SK-N-SH (cell line): ENCODE measurements around the gene PROX1. TPM values are rescaled to one million over a fixed set of nuclear protein-coding genes. Genes with fewer than 3 reads are reported as not detected.

Experiments used
- CTCF ChIA-PET: fragments of 300-600, 350-600 bp; formaldehyde crosslinking; extraction: SDS; loops from one replicate; lab custom pipeline; 2021; lab: Yijun Ruan, JAX
- POLR2A ChIA-PET: fragments of 350-600 bp; sonication (Branson Sonifier 250); formaldehyde crosslinking; extraction: SDS; loops from one replicate; lab custom pipeline; 2020; ENCODE audit warnings: antibody characterized with exemption, inconsistent platforms; lab: Yijun Ruan, JAX
- DNase-seq: peaks from one replicate; pipeline ENCODE4 v3.0.0; 2012
- H2AFZ ChIP-seq: fragments of 200-600 bp; sonication (generic); 2 replicates; pipeline ENCODE4 v1.8.1; 2016; ENCODE audit warnings: antibody characterized with exemption, mild to moderate bottlenecking, low read depth
- H3F3A ChIP-seq: fragments of 200-600 bp; sonication (generic); replicated peaks from 2 replicates; pipeline ENCODE3; 2016; ENCODE audit warnings: antibody characterized with exemption, mild to moderate bottlenecking; ENCODE audit not compliant: insufficient read depth
- H3K27ac ChIP-seq, 2 experiments: fragments of 200-500 bp in 1 of 2; fragments of 200-600 bp in 1 of 2; sonication (Bioruptor generic) in 1 of 2; sonication (generic), shearing (Covaris generic) in 1 of 2; 2 replicates each; pipeline versions ENCODE4 v1.5.1 to v1.6.1; 2014 to 2016; ENCODE audit warnings: low read depth in 2 of 2, inconsistent platforms in 1 of 2, low read length in 1 of 2, mild to moderate bottlenecking in 1 of 2, mixed read lengths in 1 of 2
- H3K27me3 ChIP-seq: fragments of 200-600 bp; sonication (generic), shearing (Covaris generic); 2 replicates; pipeline ENCODE4 v1.6.1; 2016; ENCODE audit warnings: mixed run types; ENCODE audit not compliant: insufficient read depth
- H3K36me3 ChIP-seq, 2 experiments: fragments of 200-500 bp in 1 of 2; fragments of 200-600 bp in 1 of 2; sonication (Bioruptor generic) in 1 of 2; sonication (generic) in 1 of 2; replicated peaks in 1 of 2; 2 replicates each; pipeline versions ENCODE3 to v1.5.1; 2014 to 2016; ENCODE audit warnings: low read length in 1 of 2, mild to moderate bottlenecking in 1 of 2; ENCODE audit not compliant: insufficient read depth in 2 of 2, control insufficient read depth in 1 of 2
- H3K4me1 ChIP-seq, 2 experiments: fragments of 200-500 bp in 1 of 2; fragments of 200-600 bp in 1 of 2; sonication (Bioruptor generic) in 1 of 2; sonication (generic), shearing (Covaris generic) in 1 of 2; 2 replicates each; pipeline versions ENCODE4 v1.5.1 to v1.6.1; 2014 to 2016; ENCODE audit warnings: low read depth in 1 of 2, low read length in 1 of 2, mixed run types in 1 of 2; ENCODE audit not compliant: insufficient read depth in 2 of 2, control insufficient read depth in 1 of 2
- H3K4me2 ChIP-seq: fragments of 200-600 bp; sonication (generic), shearing (Covaris generic); 2 replicates; pipeline ENCODE4 v1.6.1; 2017; ENCODE audit warnings: mixed run types
- H3K4me3 ChIP-seq, 2 experiments: fragments of 200-500 bp in 1 of 2; fragments of 200-600 bp in 1 of 2; sonication (Bioruptor generic) in 1 of 2; sonication (generic), shearing (Covaris generic) in 1 of 2; 2 replicates each; pipeline versions ENCODE4 v1.5.1 to v1.8.1; 2014 to 2016; ENCODE audit warnings: low read depth in 2 of 2, inconsistent platforms in 1 of 2, low read length in 1 of 2, mild to moderate bottlenecking in 1 of 2, mixed read lengths in 1 of 2, moderate library complexity in 1 of 2
- H3K79me2 ChIP-seq: fragments of 200-600 bp; sonication (generic); 2 replicates; pipeline ENCODE4 v1.8.1; 2017; ENCODE audit warnings: mild to moderate bottlenecking; ENCODE audit not compliant: insufficient read depth
- H3K9ac ChIP-seq: fragments of 200-600 bp; sonication (generic); 2 replicates; pipeline ENCODE4 v1.6.1; 2017; ENCODE audit warnings: mixed run types
- H3K9me2 ChIP-seq: fragments of 200-600 bp; sonication (generic); 2 replicates; pipeline ENCODE4 v1.6.1; 2017; ENCODE audit warnings: mixed run types
- H3K9me3 ChIP-seq: fragments of 200-600 bp; sonication (generic); 2 replicates; pipeline ENCODE4 v1.6.1; 2017; ENCODE audit warnings: mixed run types, mild to moderate bottlenecking, moderate library complexity
- H4K20me1 ChIP-seq: fragments of 200-600 bp; sonication (generic); 2 replicates; pipeline ENCODE4 v1.6.1; 2017; ENCODE audit warnings: mild to moderate bottlenecking, mixed run types; ENCODE audit not compliant: insufficient read depth
- CHD2 ChIP-seq: fragments of 150-350 bp; IDR thresholded peaks from 2 replicates; pipeline ENCODE4 v1.6.1; 2018; ENCODE audit warnings: low read length; ENCODE audit not compliant: partially characterized antibody
- ELF1 ChIP-seq: IDR thresholded peaks from 2 replicates; pipeline ENCODE4 v1.4.0; 2012
- FOSL2 ChIP-seq: IDR thresholded peaks from 2 replicates; pipeline ENCODE4 v1.4.0; 2012; ENCODE audit warnings: low read depth, mild to moderate bottlenecking, moderate library complexity, borderline replicate concordance
- FOXJ3 ChIP-seq: sonication (generic); formaldehyde crosslinking; IDR thresholded peaks from 2 replicates; pipeline ENCODE4 v1.5.1; 2020; ENCODE audit warnings: mild to moderate bottlenecking, missing genetic modification reagents
- FOXM1 ChIP-seq: IDR thresholded peaks from 2 replicates; pipeline ENCODE4 v1.4.0; 2012; ENCODE audit warnings: low read depth, mild to moderate bottlenecking
- GABPA ChIP-seq: IDR thresholded peaks from 2 replicates; pipeline ENCODE4 v1.4.0; 2012; ENCODE audit warnings: low read depth, mild to moderate bottlenecking
- GATA2 ChIP-seq: sonication (generic); formaldehyde crosslinking; IDR thresholded peaks from 2 replicates; pipeline ENCODE4 v1.5.0; 2020; ENCODE audit warnings: mild to moderate bottlenecking, missing genetic modification reagents
- MEF2A ChIP-seq: IDR thresholded peaks from 2 replicates; pipeline ENCODE4 v1.4.0; 2012; ENCODE audit warnings: low read depth, borderline replicate concordance
- POLR2AphosphoS5 ChIP-seq: IDR thresholded peaks from 2 replicates; pipeline ENCODE4 v1.6.1; 2012; ENCODE audit warnings: low read depth, low read length
- RAD21 ChIP-seq: IDR thresholded peaks from 2 replicates; pipeline ENCODE4 v1.6.1; 2012; ENCODE audit warnings: mild to moderate bottlenecking, low read length
- RCOR1 ChIP-seq: fragments of 150-350 bp; IDR thresholded peaks from 2 replicates; pipeline ENCODE4 v1.6.1; 2017; ENCODE audit warnings: antibody characterized with exemption, low read length
- RFX5 ChIP-seq: IDR thresholded peaks from 2 replicates; pipeline ENCODE4 v1.6.1; 2012; ENCODE audit warnings: mild to moderate bottlenecking, improper control_type of control experiment, low read length
- SIN3A ChIP-seq: IDR thresholded peaks from 2 replicates; pipeline ENCODE4 v1.6.1; 2012; ENCODE audit warnings: low read depth, mild to moderate bottlenecking, low read length, moderate library complexity, borderline replicate concordance
- SMC3 ChIP-seq: IDR thresholded peaks from 2 replicates; pipeline ENCODE4 v1.6.1; 2012; ENCODE audit warnings: low read depth, low read length, improper control_type of control experiment
- TEAD4 ChIP-seq: IDR thresholded peaks from 2 replicates; pipeline ENCODE4 v1.4.0; 2012; ENCODE audit warnings: mild to moderate bottlenecking, borderline replicate concordance; ENCODE audit not compliant: insufficient read depth
- YY1 ChIP-seq: IDR thresholded peaks from 2 replicates; pipeline ENCODE4 v1.4.0; 2012; ENCODE audit warnings: low read depth, mild to moderate bottlenecking
- WGBS: methylation state at CpG from one replicate; pipeline ENCODE4 v1.1.6; 2017; ENCODE audit warnings: low lambda C conversion rate; 5-methylcytosine and 5-hydroxymethylcytosine counted together
- polyA plus RNA-seq, 3 experiments: library from polyadenylated mRNA; depleted of rRNA; stranded (reverse); fragments of >200 nt; gene quantifications; 2 replicates each; pipeline ENCODE4 v1.2.3, GENCODE V29; 2012
- TF ChIP-seq, protein P1 (sequence below): fragments of 150-350 bp; IDR thresholded peaks from 2 replicates; pipeline ENCODE4 v1.6.1; 2016; ENCODE audit warnings: mild to moderate bottlenecking, low read depth, low read length
- TF ChIP-seq, protein P2 (sequence below): IDR thresholded peaks from 2 replicates; pipeline ENCODE4 v1.4.0; 2012; ENCODE audit warnings: low read depth
- TF ChIP-seq, protein P3 (sequence below): IDR thresholded peaks from 2 replicates; pipeline ENCODE4; 2012
- TF ChIP-seq, protein P4 (sequence below): IDR thresholded peaks from 2 replicates; pipeline ENCODE4 v1.4.0; 2012; ENCODE audit warnings: low read depth, borderline replicate concordance

The PROX1 gene
- polyA plus RNA-seq, 1 of the 3 experiments (the other 2 are of a cell fraction) = 0.25 TPM

DNA sequence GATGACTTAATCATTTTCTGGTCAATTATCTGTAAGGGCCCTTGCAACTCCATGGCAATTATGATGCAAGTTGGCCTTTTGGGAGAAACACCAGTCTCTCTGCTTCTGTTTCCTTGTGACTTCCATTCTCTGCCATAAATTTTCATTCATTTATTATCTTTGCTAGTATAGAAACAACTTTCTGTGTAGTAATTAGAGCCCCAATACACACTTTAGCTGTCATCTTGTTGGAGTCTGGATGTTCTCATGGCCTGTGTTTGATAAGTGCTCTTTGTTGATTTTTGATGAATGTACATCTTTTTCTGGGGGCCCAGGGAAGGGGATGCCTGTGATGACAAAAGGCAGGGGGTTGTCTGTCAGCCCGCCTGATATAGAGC is 22.4 kb downstream of the PROX1 start:
- CTCF ChIA-PET = interaction anchor here (1.2 to 3.2 kb wide), 3 partner anchors 16 to 113 kb away, joined by 3 to 12 read pairs (median 10); no protein-coding TSS in a partner anchor

DNA sequence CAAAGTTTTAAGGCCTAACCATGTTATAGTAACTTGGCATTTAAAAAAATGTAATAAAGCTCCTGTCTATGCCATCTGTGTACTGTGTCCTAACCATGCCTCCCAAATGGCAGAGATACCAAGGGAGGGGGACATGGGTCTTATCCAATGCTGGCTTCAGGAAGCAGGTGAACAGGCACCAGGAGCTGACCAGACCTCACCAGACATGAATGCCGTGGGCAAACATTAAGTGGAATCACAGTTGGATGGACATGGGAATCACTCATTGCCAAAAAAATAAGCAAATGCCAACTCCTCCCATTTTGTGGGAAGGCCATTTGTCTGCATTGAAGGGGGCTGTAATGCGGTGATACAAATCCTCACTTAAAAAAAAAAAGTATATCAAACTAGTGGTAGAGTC is 22.9 kb downstream of the PROX1 start:
- H3F3A ChIP-seq = no peaks in the 10 kb centered on the region
- CTCF ChIA-PET = interaction anchor here (0.6 to 3.2 kb wide), 4 partner anchors 17 to 183 kb away, joined by 3 to 12 read pairs (median 6); no protein-coding TSS in a partner anchor
- H3K9me2 ChIP-seq = no peaks in the 10 kb centered on the region
- no peak overlapping the region for H3K9ac ChIP-seq
- H3K36me3 ChIP-seq = peaks cover 0 to 17% of the 10 kb centered on the region in 2 experiments
- no peak overlapping the region for H3K4me2 ChIP-seq
- H3K79me2 ChIP-seq = no peaks in the 10 kb centered on the region
- H3K4me3 ChIP-seq = no peak overlapping the region
- H2AFZ ChIP-seq = no peak overlapping the region
- peak overlapping the region; percentile 15 to 100; a peak in 3 of 4 replicates for H3K27ac ChIP-seq
- peaks cover 0 to 52% of the 10 kb centered on the region in 2 experiments; a peak in 2 of 4 replicates for H3K4me1 ChIP-seq
- no peaks in the 10 kb centered on the region for H3K9me3 ChIP-seq
- 27% methylated on average over 2 of the region's 2 CpGs for WGBS
- DNase-seq = peak; percentile 39
- POLR2A ChIA-PET = interaction anchor here (1.5 to 2.7 kb wide), 5 partner anchors 9 to 23 kb away, joined by 3 to 15 read pairs (median 5); partner anchors contain the start of gene PROX1
- no peaks in the 10 kb centered on the region for H4K20me1 ChIP-seq
- H3K27me3 ChIP-seq = no peaks in the 10 kb centered on the region
- TF ChIP-seq ELF1 (no peak), FOSL2 (no peak), SMC3 (no peak), POLR2AphosphoS5 (no peak), FOXJ3 (no peak), FOXM1 (no peak), SIN3A (no peak), MEF2A (no peak), RAD21 (0 out of 2 replicates have a peak, but pooled peaks have one; percentile 3), TEAD4 (no peak), GATA2 (CRISPR knock-in tag) (no peak; the same call in none of the 2 replicates), RFX5 (no peak), RCOR1 (peak; percentile 45; the same call in 1 of the 2 replicates), CHD2 (no peak), GABPA (no peak), YY1 (no peak)
- TF ChIP-seq, protein P1, sequence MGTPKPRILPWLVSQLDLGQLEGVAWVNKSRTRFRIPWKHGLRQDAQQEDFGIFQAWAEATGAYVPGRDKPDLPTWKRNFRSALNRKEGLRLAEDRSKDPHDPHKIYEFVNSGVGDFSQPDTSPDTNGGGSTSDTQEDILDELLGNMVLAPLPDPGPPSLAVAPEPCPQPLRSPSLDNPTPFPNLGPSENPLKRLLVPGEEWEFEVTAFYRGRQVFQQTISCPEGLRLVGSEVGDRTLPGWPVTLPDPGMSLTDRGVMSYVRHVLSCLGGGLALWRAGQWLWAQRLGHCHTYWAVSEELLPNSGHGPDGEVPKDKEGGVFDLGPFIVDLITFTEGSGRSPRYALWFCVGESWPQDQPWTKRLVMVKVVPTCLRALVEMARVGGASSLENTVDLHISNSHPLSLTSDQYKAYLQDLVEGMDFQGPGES = no peak
- TF ChIP-seq, protein P2, sequence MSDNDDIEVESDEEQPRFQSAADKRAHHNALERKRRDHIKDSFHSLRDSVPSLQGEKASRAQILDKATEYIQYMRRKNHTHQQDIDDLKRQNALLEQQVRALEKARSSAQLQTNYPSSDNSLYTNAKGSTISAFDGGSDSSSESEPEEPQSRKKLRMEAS = no peak
- TF ChIP-seq, protein P3, sequence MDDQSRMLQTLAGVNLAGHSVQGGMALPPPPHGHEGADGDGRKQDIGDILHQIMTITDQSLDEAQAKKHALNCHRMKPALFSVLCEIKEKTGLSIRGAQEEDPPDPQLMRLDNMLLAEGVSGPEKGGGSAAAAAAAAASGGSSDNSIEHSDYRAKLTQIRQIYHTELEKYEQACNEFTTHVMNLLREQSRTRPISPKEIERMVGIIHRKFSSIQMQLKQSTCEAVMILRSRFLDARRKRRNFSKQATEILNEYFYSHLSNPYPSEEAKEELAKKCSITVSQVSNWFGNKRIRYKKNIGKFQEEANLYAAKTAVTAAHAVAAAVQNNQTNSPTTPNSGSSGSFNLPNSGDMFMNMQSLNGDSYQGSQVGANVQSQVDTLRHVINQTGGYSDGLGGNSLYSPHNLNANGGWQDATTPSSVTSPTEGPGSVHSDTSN = no peak
- TF ChIP-seq, protein P4, sequence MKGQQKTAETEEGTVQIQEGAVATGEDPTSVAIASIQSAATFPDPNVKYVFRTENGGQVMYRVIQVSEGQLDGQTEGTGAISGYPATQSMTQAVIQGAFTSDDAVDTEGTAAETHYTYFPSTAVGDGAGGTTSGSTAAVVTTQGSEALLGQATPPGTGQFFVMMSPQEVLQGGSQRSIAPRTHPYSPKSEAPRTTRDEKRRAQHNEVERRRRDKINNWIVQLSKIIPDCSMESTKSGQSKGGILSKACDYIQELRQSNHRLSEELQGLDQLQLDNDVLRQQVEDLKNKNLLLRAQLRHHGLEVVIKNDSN = no peak

More for the DNA sequence above, 22.4 kb downstream of the PROX1 start:
- Histone ChIP-seq H4K20me1 (no peaks in the 10 kb centered on the region), H3K36me3 (peaks cover 0 to 17% of the 10 kb centered on the region in 2 experiments), H3K9ac (no peak overlapping the region), H3K79me2 (no peaks in the 10 kb centered on the region), H3K4me3 (no peak overlapping the region), H3F3A (no peaks in the 10 kb centered on the region), H3K4me1 (peaks cover 0 to 52% of the 10 kb centered on the region in 2 experiments; a peak in 2 of 4 replicates), H3K9me2 (no peaks in the 10 kb centered on the region), H3K27me3 (no peaks in the 10 kb centered on the region), H3K9me3 (no peaks in the 10 kb centered on the region), H2AFZ (no peak overlapping the region), H3K27ac (peak overlapping the region; percentile 15 to 100; a peak in 3 of 4 replicates), H3K4me2 (no peak overlapping the region)
- peak; percentile 11; the same call in 1 of the 2 replicates for TF ChIP-seq RAD21
- TF ChIP-seq, protein P1 = no peak
- TF ChIP-seq, protein P3 = peak; percentile 31; the same call in 1 of the 2 replicates
- 0% methylated on average over 1 of the region's 1 CpG for WGBS
- POLR2A ChIA-PET = interaction anchor here (1.5 to 2.7 kb wide), 4 partner anchors 10 to 22 kb away, joined by 3 to 15 read pairs (median 5); partner anchors contain the start of gene PROX1
- DNase-seq = no peak
